Caco-2 (cell line): Measurements from ENCODE around the gene IL9R. TPM values are rescaled to one million over a fixed set of nuclear protein-coding genes. Genes with fewer than 3 reads are reported as not detected.
A peak's percentile ranks its signal among the peaks of the same experiment; 100 is the strongest.

Source experiments
- Bru-seq: library from RNA; stranded (reverse); fragments of 400-500 nt; gene quantifications from one replicate; lab custom pipeline; 2021; lab: Mats Ljungman, UMichigan
- BruChase-seq, 2 experiments: library from RNA; stranded (reverse); fragments of 400-500 nt; gene quantifications; one replicate each; lab custom pipeline; 2021; lab: Mats Ljungman, UMichigan
- BruUV-seq: library from RNA; stranded (reverse); fragments of 400-500 nt; replicated peaks from 2 replicates; lab custom pipeline; 2021; lab: Mats Ljungman, UMichigan
- CTCF ChIA-PET: fragments of 300-600 bp; sonication (Branson Sonifier 250); formaldehyde crosslinking; loops from one replicate; lab custom pipeline; 2022; ENCODE audit warnings: antibody characterized with exemption; lab: Charles Lee
- POLR2A ChIA-PET: fragments of 300-600 bp; sonication (Branson Sonifier 250); formaldehyde crosslinking; loops from one replicate; lab custom pipeline; 2022; ENCODE audit warnings: antibody characterized with exemption; lab: Charles Lee
- DNase-seq, 2 experiments: peaks; one replicate each; pipeline versions ENCODE4 v3.0.0 to v3.0.0-alpha.2; 2020 to 2022
- H3K27me3 ChIP-seq: replicated peaks from 2 replicates; pipeline ENCODE4 v1.6.0; 2011; ENCODE audit warnings: low read length; ENCODE audit not compliant: control insufficient read depth, insufficient read depth
- H3K36me3 ChIP-seq: 2 replicates; pipeline ENCODE4 v1.5.1; 2011; ENCODE audit warnings: low read length; ENCODE audit not compliant: control insufficient read depth, insufficient read depth
- H3K4me1 ChIP-seq: fragments of 250-450 bp; sonication (Bioruptor Pico); 2 replicates; pipeline ENCODE4 v1.5.1; 2020; ENCODE audit warnings: mild to moderate bottlenecking
- H3K4me3 ChIP-seq: 2 replicates; pipeline ENCODE4 v1.5.1; 2011; ENCODE audit warnings: low read depth, mild to moderate bottlenecking, control low read depth, low read length
- H3K9me3 ChIP-seq: fragments of 250-450 bp; sonication (Bioruptor Pico); 2 replicates; pipeline ENCODE4 v1.5.1; 2020; ENCODE audit warnings: mild to moderate bottlenecking, moderate library complexity
- H3K27ac Mint-ChIP-seq: one replicate; pipeline ENCODE4 v1.8.0; 2022; ENCODE audit warnings: mixed read lengths; ENCODE audit not compliant: unreplicated experiment
- H3K27me3 Mint-ChIP-seq: one replicate; pipeline ENCODE4 v1.8.0; 2022; ENCODE audit warnings: mixed read lengths; ENCODE audit not compliant: insufficient read depth, unreplicated experiment
- H3K36me3 Mint-ChIP-seq: one replicate; pipeline ENCODE4 v1.8.0; 2022; ENCODE audit warnings: mild to moderate bottlenecking, mixed read lengths; ENCODE audit not compliant: insufficient read depth, unreplicated experiment
- H3K4me1 Mint-ChIP-seq: one replicate; pipeline ENCODE4 v1.8.0; 2022; ENCODE audit warnings: low read depth, mixed read lengths; ENCODE audit not compliant: unreplicated experiment
- H3K4me3 Mint-ChIP-seq: one replicate; pipeline ENCODE4 v1.8.0; 2022; ENCODE audit warnings: mild to moderate bottlenecking, moderate library complexity, mixed read lengths; ENCODE audit not compliant: unreplicated experiment
- H3K9me3 Mint-ChIP-seq: one replicate; pipeline ENCODE4 v1.8.0; 2022; ENCODE audit warnings: mixed read lengths; ENCODE audit not compliant: unreplicated experiment
- intact Hi-C: fragments of 100-400 bp; cut with micrococcal nuclease; formaldehyde crosslinking; loops from one replicate; pipeline ENCODE4 v1.10.0; 2022; ENCODE audit not compliant: unreplicated experiment
- long read RNA-seq: library from polyadenylated mRNA; stranded (forward); transcript quantifications from one replicate; pipeline ENCODE4 v2.0.0, GENCODE V29; 2022
- total RNA-seq: library from RNA; stranded (reverse); gene quantifications from 2 replicates; pipeline ENCODE4 v1.2.3, GENCODE V29; 2022
- TF ChIP-seq, protein P1 (sequence below), 2 experiments: fragments of 200-600 bp in 1 of 2; IDR thresholded peaks; 1 replicate in 1 of 2; 2 replicates in 1 of 2; pipeline versions ENCODE4 v1.5.1 to v1.8.0; 2011 to 2022; ENCODE audit warnings: antibody characterized with exemption in 1 of 2, control low read depth in 1 of 2, inconsistent platforms in 1 of 2, low read depth in 1 of 2, low read length in 1 of 2, mild to moderate bottlenecking in 1 of 2, moderate library complexity in 1 of 2; ENCODE audit not compliant: insufficient read depth in 1 of 2, severe bottlenecking in 1 of 2, unreplicated experiment in 1 of 2

The IL9R gene, protein sequence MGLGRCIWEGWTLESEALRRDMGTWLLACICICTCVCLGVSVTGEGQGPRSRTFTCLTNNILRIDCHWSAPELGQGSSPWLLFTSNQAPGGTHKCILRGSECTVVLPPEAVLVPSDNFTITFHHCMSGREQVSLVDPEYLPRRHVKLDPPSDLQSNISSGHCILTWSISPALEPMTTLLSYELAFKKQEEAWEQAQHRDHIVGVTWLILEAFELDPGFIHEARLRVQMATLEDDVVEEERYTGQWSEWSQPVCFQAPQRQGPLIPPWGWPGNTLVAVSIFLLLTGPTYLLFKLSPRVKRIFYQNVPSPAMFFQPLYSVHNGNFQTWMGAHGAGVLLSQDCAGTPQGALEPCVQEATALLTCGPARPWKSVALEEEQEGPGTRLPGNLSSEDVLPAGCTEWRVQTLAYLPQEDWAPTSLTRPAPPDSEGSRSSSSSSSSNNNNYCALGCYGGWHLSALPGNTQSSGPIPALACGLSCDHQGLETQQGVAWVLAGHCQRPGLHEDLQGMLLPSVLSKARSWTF
- total RNA-seq (0.44 TPM in 1 of 2 replicates, not detected in the other), Bru-seq, nascent RNA (not detected), BruChase-seq, experiment 1, labeled RNA remaining after a 2-hour chase (percentile 18 among the genes with signal in this experiment), BruChase-seq, experiment 2, labeled RNA remaining after a 6-hour chase (percentile 17 among the genes with signal in this experiment)
- long read RNA-seq, result 0 reads

DNA sequence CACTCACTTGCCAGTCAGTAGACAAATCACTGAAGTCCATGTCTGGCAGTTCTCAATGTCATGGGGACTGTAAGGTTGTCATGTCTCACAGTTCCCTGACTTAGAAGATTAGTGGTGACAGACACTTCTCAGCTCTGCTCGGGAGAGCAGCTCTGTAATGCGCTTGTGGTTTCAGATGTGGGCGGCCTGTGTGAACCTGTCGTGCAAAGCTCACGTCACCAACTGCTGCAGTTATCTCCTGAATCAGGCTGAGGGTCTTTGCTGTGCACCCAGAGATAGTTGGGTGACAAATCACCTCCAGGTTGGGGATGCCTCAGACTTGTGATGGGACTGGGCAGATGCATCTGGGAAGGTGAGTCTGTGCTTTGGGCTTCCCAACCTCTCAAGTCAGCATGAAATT, at the start of gene IL9R:
Gene IL9R (plus strand): TSS at position 261 of the 400 bp plus-strand sequence. CDS start 64 bp downstream, at position 325.
- no peaks in the 10 kb centered on the region for H3K9me3 Mint-ChIP-seq
- H3K27me3 ChIP-seq, result no peaks in the 10 kb centered on the region
- intact Hi-C loops, result no loop called here
- H3K36me3 Mint-ChIP-seq, result no peaks in the 10 kb centered on the region
- H3K4me1 ChIP-seq, result no peaks in the 10 kb centered on the region
- no peaks in the 10 kb centered on the region for H3K27me3 Mint-ChIP-seq
- no peaks in the 10 kb centered on the region for H3K4me1 Mint-ChIP-seq
- no TSS peak for BruUV-seq
- H3K36me3 ChIP-seq, result no peaks in the 10 kb centered on the region
- no peak within 1 kb of the TSS for H3K4me3 Mint-ChIP-seq
- TF ChIP-seq, protein P1, sequence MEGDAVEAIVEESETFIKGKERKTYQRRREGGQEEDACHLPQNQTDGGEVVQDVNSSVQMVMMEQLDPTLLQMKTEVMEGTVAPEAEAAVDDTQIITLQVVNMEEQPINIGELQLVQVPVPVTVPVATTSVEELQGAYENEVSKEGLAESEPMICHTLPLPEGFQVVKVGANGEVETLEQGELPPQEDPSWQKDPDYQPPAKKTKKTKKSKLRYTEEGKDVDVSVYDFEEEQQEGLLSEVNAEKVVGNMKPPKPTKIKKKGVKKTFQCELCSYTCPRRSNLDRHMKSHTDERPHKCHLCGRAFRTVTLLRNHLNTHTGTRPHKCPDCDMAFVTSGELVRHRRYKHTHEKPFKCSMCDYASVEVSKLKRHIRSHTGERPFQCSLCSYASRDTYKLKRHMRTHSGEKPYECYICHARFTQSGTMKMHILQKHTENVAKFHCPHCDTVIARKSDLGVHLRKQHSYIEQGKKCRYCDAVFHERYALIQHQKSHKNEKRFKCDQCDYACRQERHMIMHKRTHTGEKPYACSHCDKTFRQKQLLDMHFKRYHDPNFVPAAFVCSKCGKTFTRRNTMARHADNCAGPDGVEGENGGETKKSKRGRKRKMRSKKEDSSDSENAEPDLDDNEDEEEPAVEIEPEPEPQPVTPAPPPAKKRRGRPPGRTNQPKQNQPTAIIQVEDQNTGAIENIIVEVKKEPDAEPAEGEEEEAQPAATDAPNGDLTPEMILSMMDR (IDR thresholded peaks at IDR 0.05; ENCODE audit: insufficient read depth in 1 of 2, low read depth in 1 of 2, low read length in 1 of 2, severe bottlenecking in 1 of 2, unreplicated experiment in 1 of 2), result no peak
- no peaks in the 10 kb centered on the region for H3K9me3 ChIP-seq
- ChIA-PET CTCF (no interaction called here), POLR2A (no interaction called here)
- H3K27ac Mint-ChIP-seq, result no peak within 1 kb of the TSS
- no peak for DNase-seq
- H3K4me3 ChIP-seq, result no peak within 1 kb of the TSS

DNA sequence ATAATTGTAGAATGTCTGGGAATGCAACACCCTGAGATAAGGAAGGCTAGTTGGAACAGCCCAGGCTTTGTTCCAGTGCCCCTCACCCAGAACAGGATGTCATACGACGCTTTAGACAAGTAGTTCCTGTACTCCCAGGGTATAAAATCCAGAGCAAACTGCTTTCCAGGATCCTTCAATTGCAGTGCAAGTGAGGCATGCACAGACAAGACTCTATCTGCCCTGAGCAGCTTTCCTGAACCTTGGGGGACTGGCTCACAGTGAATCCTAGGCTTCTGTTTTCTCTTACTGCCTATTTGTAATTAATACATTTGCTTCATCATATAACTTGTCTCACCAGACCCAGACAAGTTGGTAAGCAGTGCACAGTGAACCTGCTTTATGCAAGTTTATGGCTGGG, 48.4 kb upstream of the IL9R start:
- H3K4me3 ChIP-seq, result no peak overlapping the region
- H3K9me3 Mint-ChIP-seq, result no peaks in the 10 kb centered on the region
- H3K4me3 Mint-ChIP-seq, result no peak overlapping the region
- TF ChIP-seq, protein P1 (IDR thresholded peaks at IDR 0.05; ENCODE audit: insufficient read depth in 1 of 2, low read depth in 1 of 2, low read length in 1 of 2, severe bottlenecking in 1 of 2, unreplicated experiment in 1 of 2), result no peak
- POLR2A ChIA-PET, result no interaction called here
- H3K4me1 ChIP-seq, result no peaks in the 10 kb centered on the region
- DNase-seq, result no peak
- H3K27ac Mint-ChIP-seq, result no peak overlapping the region
- no peaks in the 10 kb centered on the region for H3K4me1 Mint-ChIP-seq
- no peaks in the 10 kb centered on the region for H3K27me3 Mint-ChIP-seq
- CTCF ChIA-PET, result no interaction called here
- BruUV-seq, result no TSS peak
- H3K36me3 Mint-ChIP-seq, result peaks cover 7% of the 10 kb centered on the region
- intact Hi-C loops, result no loop called here
- no peaks in the 10 kb centered on the region for H3K36me3 ChIP-seq
- no peaks in the 10 kb centered on the region for H3K9me3 ChIP-seq
- H3K27me3 ChIP-seq, result no peaks in the 10 kb centered on the region

DNA sequence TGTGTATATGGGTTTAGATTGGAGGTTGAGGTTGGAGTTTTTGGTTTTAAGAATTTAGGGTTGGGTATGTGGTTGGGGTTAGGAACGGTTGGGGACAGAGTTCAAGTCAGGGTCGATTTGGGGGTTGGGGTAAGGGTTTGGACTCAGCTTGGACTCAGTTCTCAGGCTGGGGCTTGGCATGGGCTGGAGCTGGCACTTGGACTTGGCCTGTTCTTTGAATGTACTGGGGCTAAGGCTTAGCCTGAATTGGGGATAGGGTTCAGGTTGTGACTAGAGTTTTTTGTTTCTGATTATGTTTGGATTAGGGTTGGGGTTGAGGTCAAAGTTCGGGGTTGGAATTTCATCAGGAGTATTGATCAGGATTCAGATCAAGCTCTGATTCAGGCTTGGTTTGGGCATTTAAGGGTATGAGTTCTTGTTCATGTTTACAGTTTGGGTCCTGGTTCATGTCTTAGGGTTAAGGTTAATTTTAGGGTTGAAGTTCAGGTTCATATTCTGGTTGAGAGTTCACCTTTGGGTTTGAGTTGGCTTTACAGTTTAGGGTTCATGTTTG, 46.2 kb upstream of the IL9R start:
- no peak overlapping the region for H3K27ac Mint-ChIP-seq
- no peak overlapping the region for H3K4me3 ChIP-seq
- H3K4me1 ChIP-seq, result no peaks in the 10 kb centered on the region
- H3K9me3 Mint-ChIP-seq, result no peaks in the 10 kb centered on the region
- H3K36me3 Mint-ChIP-seq, result no peaks in the 10 kb centered on the region
- no peaks in the 10 kb centered on the region for H3K4me1 Mint-ChIP-seq
- no peaks in the 10 kb centered on the region for H3K9me3 ChIP-seq
- TF ChIP-seq, protein P1 (IDR thresholded peaks at IDR 0.05; ENCODE audit: insufficient read depth in 1 of 2, low read depth in 1 of 2, low read length in 1 of 2, severe bottlenecking in 1 of 2, unreplicated experiment in 1 of 2), result no peak
- H3K27me3 ChIP-seq, result no peaks in the 10 kb centered on the region
- ChIA-PET CTCF (no interaction called here), POLR2A (no interaction called here)
- DNase-seq, result no peak
- no TSS peak for BruUV-seq
- H3K36me3 ChIP-seq, result no peaks in the 10 kb centered on the region
- H3K4me3 Mint-ChIP-seq, result no peak overlapping the region
- intact Hi-C loops, result no loop called here
- no peaks in the 10 kb centered on the region for H3K27me3 Mint-ChIP-seq
